GM19043 (cell line): ENCODE results near the gene SCFD2.
"Not testable (repeated sequence)": the region's sequence is repeated elsewhere in the genome, so short reads cannot be mapped to it uniquely, and the experiment has no call there.

ENCODE experiments used
- ATAC-seq: cut with Tn5 transposase; IDR thresholded peaks from one replicate; pipeline ENCODE4 v1.9.1; 2021; ENCODE audit warnings: low read depth; ENCODE audit not compliant: unreplicated experiment

Gene SCFD2

GRCh38 chr4:53064609-53065008 lies 301.3 kb downstream of the SCFD2 start:
- no peak for ATAC-seq

DNA sequence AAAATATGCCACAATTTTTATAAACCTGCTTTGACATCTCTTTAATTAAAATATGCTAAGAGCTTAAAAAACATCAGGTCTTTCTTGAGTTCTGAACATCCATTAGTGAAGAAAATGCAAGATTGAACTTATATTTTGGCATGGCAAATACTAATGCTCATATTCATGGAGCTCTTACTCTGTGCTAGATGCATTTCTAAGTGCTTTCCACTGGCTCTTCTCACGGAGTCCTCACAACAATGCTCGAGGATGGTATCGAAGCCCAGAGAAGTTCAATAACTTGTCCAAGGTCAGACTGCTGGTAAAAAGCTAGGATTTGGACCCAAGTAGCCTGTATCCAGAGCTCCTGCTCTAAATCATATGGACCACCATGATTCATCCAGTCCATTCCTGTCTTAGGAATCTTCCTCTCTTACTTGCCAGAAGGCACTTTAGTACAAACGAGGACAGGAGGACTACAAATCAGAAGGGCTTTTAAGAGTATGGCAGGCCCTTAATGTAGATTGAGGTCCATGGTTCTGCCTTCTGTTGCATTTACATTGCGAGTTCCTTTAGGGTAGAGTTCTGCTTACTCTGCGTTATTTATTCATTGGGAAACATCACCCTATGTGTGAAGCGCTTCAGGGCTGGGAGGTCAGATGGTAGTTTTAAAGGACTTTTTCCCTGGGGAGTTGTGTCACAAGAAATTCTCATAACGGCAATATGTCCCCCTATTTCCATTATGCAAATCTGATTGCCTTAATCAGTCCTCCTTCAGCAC lies 304.6 kb downstream of the SCFD2 start:
- ATAC-seq, result no peak

DNA sequence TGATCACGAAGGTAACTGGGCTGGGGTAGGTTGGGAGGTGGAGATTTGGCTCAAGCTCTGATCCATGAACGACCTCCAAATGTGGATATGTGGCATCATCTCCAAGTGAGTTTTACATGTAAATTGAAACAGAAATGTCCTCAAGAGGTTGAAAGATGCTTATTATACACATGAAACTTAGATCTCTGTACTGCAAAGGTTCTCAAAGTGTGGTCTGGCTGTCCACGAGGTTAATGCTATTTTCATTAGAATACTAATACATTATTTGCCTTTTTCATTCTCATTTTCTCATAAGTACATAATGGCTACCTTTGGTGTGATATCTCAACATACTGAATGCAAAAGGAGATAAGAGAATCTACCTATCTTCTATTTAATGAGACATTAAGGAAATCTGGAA lies 305.6 kb downstream of the SCFD2 start:
- no peak for ATAC-seq

GRCh38 chr4:53059871-53060270 lies 306.0 kb downstream of the SCFD2 start:
- no peak for ATAC-seq

- no peak for ATAC-seq
These were observed 306.6 kb downstream of the SCFD2 start for GRCh38 chr4:53059256-53059655.

DNA sequence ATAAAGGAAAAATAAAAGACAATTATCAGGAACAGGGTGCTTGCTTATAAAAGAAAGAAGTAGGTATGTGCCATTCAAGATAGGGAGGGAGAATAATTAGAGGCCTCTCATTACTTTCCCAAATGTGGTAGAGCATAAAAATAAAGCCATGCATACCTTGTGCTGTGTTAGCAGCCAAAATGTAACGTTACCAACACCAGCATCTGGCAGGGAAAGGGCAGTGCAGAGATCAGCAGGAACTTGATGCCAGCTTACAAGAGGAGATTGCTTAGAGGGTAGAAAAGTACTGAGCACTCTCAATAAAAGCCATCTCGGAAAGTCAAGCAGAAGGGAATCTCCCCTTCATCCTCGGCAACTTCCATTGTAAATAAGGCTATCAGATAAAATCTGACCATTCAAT lies 308.2 kb downstream of the SCFD2 start:
- no peak for ATAC-seq

DNA sequence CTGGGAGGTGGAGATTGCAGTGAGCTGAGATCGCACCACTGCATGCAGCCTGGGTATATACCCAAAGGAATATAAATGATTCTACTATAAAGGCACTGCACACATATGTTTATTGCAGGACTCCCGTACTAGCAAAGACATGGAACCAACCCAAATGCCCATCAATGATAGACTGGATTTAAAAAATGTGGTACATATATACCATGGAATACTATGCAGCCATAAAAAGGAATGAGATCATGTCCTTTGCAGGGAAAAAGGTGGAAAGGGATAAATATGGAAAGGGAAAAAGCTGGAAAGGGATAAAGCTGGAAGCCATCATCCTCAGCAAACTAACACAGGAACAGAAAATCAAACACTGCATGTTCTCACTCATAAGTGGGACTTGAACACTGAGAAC lies 308.8 kb downstream of the SCFD2 start:
- ATAC-seq, result not testable (repeated sequence)

DNA sequence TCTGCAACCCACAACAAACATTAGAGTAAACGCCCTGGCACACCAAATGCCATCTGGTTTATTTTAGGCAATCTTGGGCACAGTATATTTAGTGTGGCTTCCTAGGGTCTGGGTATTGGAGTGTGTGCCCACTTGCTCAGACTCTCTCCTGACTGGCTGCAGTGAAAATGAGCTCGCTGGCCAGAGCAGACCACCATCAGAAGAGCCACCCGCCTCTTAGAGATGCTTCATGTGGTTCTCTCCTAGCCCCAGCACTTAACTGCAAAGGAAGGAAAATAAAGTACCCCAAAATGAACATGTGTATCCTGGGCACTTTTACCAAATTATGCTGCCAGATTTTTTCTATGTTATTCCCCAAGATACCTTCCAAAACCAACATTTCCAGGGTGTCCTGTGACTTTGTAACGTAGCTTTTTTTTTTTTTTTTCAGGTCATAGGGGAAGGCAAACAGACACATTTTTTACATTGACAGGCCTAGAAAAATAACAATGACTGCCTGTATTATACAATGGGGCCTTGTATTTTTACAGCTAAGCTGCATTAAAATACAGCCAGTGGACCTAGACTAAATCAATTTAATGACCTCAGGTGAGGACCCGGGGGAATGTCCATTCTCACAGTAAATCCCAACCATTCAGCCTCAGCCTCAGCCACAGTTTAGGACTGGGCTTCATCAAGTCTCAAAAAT lies 310.0 kb downstream of the SCFD2 start:
- ATAC-seq, result no peak

DNA sequence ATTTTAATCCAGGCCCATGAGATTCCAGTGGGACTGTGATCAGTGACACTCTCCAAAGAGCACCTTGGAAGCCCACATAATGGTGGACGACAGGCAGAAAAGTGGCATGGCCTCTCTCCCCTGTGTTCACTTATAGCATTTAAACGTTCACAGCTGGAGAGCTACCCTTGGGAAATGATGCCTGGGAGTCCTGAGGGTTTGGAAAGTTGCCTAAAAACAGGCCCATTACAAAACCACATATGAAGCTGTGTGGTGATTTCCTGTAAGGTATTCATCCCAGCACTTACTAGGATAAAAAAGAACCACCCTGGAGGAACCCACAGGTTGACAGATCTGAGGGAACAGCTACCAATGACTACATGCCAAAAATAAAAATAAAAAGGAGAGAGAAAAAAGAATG lies 310.6 kb downstream of the SCFD2 start:
- no peak for ATAC-seq

DNA sequence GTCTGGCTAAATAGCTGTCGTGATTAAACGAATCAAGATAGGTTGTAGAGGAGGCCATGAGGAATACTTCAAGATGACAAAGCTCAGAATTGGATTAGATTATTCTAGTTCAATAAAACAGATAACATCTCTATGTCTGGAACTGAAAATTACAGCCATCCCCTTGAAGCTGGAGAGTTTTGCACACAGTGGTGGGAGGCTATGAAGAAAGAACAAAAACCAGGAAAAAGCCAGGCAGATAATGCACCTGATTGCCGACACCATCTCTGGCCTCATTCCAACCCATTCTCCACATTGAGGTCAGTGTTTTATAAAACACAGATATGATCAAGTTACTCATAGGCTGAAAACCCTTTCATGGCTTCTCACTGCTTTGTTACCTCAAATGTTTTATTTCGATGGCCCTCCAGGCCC lies 315.5 kb downstream of the SCFD2 start:
- ATAC-seq, result no peak

- no peak for ATAC-seq
These were observed 316.3 kb downstream of the SCFD2 start for GRCh38 chr4:53049528-53049927.

GRCh38 chr4:53044651-53044960 lies 321.3 kb downstream of the SCFD2 start:
- no peak for ATAC-seq

- no peak for ATAC-seq
These were observed 321.8 kb downstream of the SCFD2 start for GRCh38 chr4:53043891-53044650.

GRCh38 chr4:53043055-53043454 lies 322.8 kb downstream of the SCFD2 start:
- no peak for ATAC-seq

DNA sequence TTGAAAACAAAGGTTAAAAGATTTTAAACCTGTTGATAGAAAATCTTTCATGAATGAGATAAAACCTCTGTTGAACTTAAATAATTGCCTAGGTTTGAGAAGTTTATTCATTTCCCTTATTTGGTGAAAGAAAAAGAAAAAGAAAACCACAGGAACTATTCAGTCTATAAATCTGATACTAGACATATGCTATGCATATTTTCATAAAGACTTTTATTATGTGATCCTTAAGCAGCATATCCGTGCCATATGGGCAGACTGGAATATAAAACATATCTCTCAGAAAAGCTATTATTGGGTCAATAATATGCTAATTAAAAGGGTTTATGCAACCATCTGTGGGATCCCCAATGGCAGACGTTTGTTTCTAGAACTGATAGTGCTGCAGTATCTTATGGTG lies 325.0 kb downstream of the SCFD2 start:
- no peak for ATAC-seq

GRCh38 chr4:53040459-53040815 lies 325.4 kb downstream of the SCFD2 start:
- no peak for ATAC-seq

DNA sequence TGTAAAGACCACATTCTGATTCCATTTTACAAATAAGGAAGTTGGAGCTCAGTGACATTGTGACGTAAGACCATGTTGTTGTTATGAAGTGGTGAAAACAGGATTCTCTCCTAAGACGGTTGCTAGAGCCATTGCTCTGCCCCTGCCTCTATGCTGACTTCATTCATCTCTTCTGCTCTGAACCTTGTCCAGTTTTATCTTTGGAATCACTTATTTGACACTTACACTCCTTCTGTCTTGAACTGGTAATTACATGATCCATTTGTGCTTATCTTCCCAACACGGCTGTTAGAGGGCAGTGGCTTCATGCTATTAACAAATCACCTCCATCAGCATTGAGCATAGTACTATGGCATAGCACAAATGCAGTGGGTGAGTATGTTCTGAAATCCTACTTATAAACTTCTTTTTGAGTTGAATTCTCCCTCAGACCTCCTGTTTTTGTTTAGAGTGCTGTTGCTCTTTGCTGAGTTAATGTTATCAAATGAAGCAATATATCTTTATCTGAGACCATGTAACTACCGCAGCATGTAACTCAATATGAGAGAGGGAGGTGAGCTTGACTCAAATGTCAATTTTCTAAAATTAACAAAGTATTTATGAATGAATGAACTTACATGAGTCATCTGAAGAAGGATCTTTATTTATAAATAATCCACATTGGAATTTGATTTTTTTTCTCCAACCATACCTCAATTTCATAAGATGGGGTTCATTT lies 326.0 kb downstream of the SCFD2 start:
- no peak for ATAC-seq

GRCh38 chr4:53037892-53038291 lies 328.0 kb downstream of the SCFD2 start:
- ATAC-seq, result no peak

DNA sequence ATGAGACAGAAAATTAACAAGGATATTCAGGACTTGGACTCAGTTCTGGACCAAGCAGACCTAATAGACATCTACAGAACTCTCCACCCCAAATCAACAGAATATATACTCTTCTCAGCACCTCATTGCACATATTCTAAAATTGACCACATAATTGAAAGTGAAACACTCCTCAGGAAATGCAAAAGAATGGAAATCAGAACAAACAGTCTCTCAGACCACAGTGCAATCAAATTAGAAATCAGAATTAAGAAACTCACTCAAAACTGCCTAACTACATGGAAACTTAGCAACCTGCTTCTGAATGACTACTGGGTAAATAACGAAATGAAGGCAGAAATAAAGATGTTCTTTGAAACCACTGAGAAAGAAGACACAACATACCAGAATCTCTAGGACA lies 333.0 kb downstream of the SCFD2 start:
- ATAC-seq, result not testable (repeated sequence)

DNA sequence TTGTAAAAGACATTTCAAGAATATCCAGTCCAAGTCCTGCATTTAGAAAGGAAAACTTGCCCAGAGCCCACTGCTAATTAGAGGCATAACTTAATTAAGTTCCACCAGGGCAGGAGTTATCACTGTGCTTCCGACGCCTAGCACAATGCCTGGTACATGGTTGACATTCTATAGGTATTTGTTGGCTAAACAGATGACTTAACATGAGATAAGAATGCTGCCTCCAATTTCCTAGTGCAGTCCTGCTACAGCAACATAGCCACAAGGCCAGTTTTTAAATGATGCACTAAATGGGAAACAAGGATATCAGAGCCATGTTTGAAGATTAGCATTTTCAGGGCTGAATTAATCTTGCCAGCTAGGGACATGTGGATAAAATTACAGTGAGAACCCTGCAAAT lies 339.6 kb downstream of the SCFD2 start:
- no peak for ATAC-seq

GRCh38 chr4:53023677-53024299 lies 342.1 kb downstream of the SCFD2 start:
- no peak for ATAC-seq
